ENCODE data around the gene MAT2B.

DNA sequence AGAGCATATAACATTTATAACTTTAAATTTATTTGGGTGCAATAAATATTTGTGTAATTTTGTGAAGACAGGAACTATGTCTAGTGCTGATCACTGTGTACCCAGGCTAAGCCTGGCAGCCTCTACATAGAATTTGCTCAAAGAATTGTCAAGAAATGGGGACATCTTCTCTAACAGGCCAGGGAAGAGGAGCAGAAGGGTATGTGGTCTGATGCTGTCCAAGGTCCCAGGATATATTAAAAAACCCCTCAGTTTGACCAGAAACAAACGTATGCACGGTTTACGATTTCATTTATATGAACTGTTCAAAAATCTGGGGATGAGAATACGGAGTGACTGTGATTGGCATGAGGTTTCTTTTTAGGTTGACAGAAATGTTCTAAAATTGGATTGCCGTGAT, 55.9 kb downstream of the MAT2B start:
- TF ChIP-seq CTCF (IDR thresholded peaks at IDR 0.05) (no peak), POLR2AphosphoS5 (IDR thresholded peaks at IDR 0.05) (no peak), POLR2A (IDR thresholded peaks at IDR 0.05) (no peak), EP300 (IDR thresholded peaks at IDR 0.05) (no peak)
